H9 (cell line): Measurements from ENCODE around the gene PGLYRP4. TPM values are rescaled to one million over a fixed set of nuclear protein-coding genes. Genes with fewer than 3 reads are reported as not detected.

Source experiments
- DNase-seq: peaks from one replicate; pipeline ENCODE4 v3.0.0-alpha.2; 2017
- H2AFZ ChIP-seq: one replicate; pipeline ENCODE4 v1.6.1; 2013; ENCODE audit warnings: mild to moderate bottlenecking, low read length, control low read depth, moderate library complexity
- H2AK5ac ChIP-seq: 2 replicates; pipeline ENCODE4 v1.6.1; 2013; ENCODE audit warnings: low read length, control low read depth, mixed read lengths; ENCODE audit not compliant: insufficient read length
- H2BK120ac ChIP-seq: one replicate; pipeline ENCODE4 v1.6.1; 2013; ENCODE audit warnings: low read depth, mild to moderate bottlenecking, low read length, control low read depth, inconsistent platforms; ENCODE audit not compliant: poor library complexity, severe bottlenecking
- H2BK12ac ChIP-seq: 2 replicates; pipeline ENCODE4 v1.6.1; 2013; ENCODE audit warnings: low read length, control low read depth, mixed read lengths, low read depth; ENCODE audit not compliant: insufficient read length
- H2BK15ac ChIP-seq: 2 replicates; pipeline ENCODE4 v1.6.1; 2013; ENCODE audit warnings: low read depth, low read length, control low read depth
- H2BK20ac ChIP-seq: one replicate; pipeline ENCODE4 v1.6.1; 2013; ENCODE audit warnings: low read depth, mild to moderate bottlenecking, low read length, control low read depth, inconsistent platforms; ENCODE audit not compliant: poor library complexity, severe bottlenecking
- H2BK5ac ChIP-seq: 2 replicates; pipeline ENCODE4 v1.6.1; 2013; ENCODE audit warnings: low read length, control low read depth, mixed read lengths; ENCODE audit not compliant: insufficient read length
- H3K14ac ChIP-seq: 2 replicates; pipeline ENCODE4 v1.6.1; 2013; ENCODE audit warnings: low read length, control low read depth; ENCODE audit not compliant: insufficient read depth
- H3K18ac ChIP-seq: 2 replicates; pipeline ENCODE4 v1.6.1; 2013; ENCODE audit warnings: low read depth, mild to moderate bottlenecking, mixed read lengths, low read length, control low read depth; ENCODE audit not compliant: insufficient read length
- H3K23ac ChIP-seq: 2 replicates; pipeline ENCODE4 v1.6.1; 2013; ENCODE audit warnings: low read length, control low read depth, mixed read lengths, low read depth; ENCODE audit not compliant: insufficient read length
- H3K23me2 ChIP-seq: 2 replicates; pipeline ENCODE4 v1.6.1; 2013; ENCODE audit warnings: low read depth, mild to moderate bottlenecking, mixed read lengths, low read length, control low read depth; ENCODE audit not compliant: insufficient read length, poor library complexity, severe bottlenecking
- H3K27ac ChIP-seq: 2 replicates; pipeline ENCODE4 v1.5.1; 2013; ENCODE audit warnings: low read length, control low read depth, mixed read lengths, low read depth; ENCODE audit not compliant: insufficient read length
- H3K27me3 ChIP-seq: 2 replicates; pipeline ENCODE4 v1.6.1; 2013; ENCODE audit warnings: low read length, control low read depth, inconsistent platforms; ENCODE audit not compliant: insufficient read depth
- H3K4ac ChIP-seq: 2 replicates; pipeline ENCODE4 v1.6.1; 2013; ENCODE audit warnings: low read depth, mild to moderate bottlenecking, control low read depth, inconsistent platforms, low read length, moderate library complexity
- H3K4me1 ChIP-seq: 2 replicates; pipeline ENCODE4 v1.6.1; 2013; ENCODE audit warnings: low read length, control low read depth, inconsistent platforms; ENCODE audit not compliant: insufficient read depth
- H3K4me2 ChIP-seq: 2 replicates; pipeline ENCODE4 v1.6.1; 2013; ENCODE audit warnings: low read length, control low read depth, mixed read lengths; ENCODE audit not compliant: insufficient read length, insufficient read depth
- H3K56ac ChIP-seq: 2 replicates; pipeline ENCODE4 v1.6.1; 2013; ENCODE audit warnings: low read depth, mild to moderate bottlenecking, mixed read lengths, low read length, control low read depth; ENCODE audit not compliant: insufficient read length
- H3K79me1 ChIP-seq: 2 replicates; pipeline ENCODE4 v1.6.1; 2013; ENCODE audit warnings: low read depth, mild to moderate bottlenecking, moderate library complexity, low read length, control low read depth, inconsistent platforms; ENCODE audit not compliant: insufficient read depth, poor library complexity, severe bottlenecking
- H3K79me2 ChIP-seq: 2 replicates; pipeline ENCODE4 v1.6.1; 2013; ENCODE audit warnings: low read length, control low read depth, inconsistent platforms; ENCODE audit not compliant: insufficient read depth
- H3K9ac ChIP-seq: 2 replicates; pipeline ENCODE4 v1.6.1; 2013; ENCODE audit warnings: low read length, control low read depth, mixed read lengths; ENCODE audit not compliant: insufficient read length; ENCODE audit errors: extremely low read depth
- H3K9me3 ChIP-seq: one replicate; pipeline ENCODE4 v1.6.1; 2013; ENCODE audit warnings: low read depth, low read length, inconsistent platforms; ENCODE audit not compliant: control insufficient read depth
- H3T11ph ChIP-seq: one replicate; pipeline ENCODE4 v1.6.1; 2013; ENCODE audit warnings: mild to moderate bottlenecking, low read length, control low read depth, inconsistent platforms
- H4K20me1 ChIP-seq: one replicate; pipeline ENCODE4 v1.6.1; 2013; ENCODE audit not compliant: control insufficient read depth, insufficient read length, insufficient read depth
- H4K5ac ChIP-seq: 2 replicates; pipeline ENCODE4 v1.6.1; 2013; ENCODE audit warnings: low read depth, mild to moderate bottlenecking, mixed read lengths, low read length, control low read depth; ENCODE audit not compliant: insufficient read length
- H4K8ac ChIP-seq: replicated peaks from 2 replicates; pipeline ENCODE4 v1.6.1; 2013; ENCODE audit warnings: low read length, control low read depth, mixed read lengths, low read depth; ENCODE audit not compliant: insufficient read length
- H4K91ac ChIP-seq: 2 replicates; pipeline ENCODE4 v1.6.1; 2013; ENCODE audit warnings: low read depth, mild to moderate bottlenecking, moderate library complexity, mixed read lengths, low read length, control low read depth; ENCODE audit not compliant: insufficient read length
- H3K27ac Mint-ChIP-seq, 3 experiments: 2 replicates in 2 of 3; 3 replicates in 1 of 3; pipeline ENCODE4 v1.8.0; 2020 to 2021; ENCODE audit warnings: mixed read lengths in 3 of 3, mild to moderate bottlenecking in 1 of 3, moderate library complexity in 1 of 3
- H3K27me3 Mint-ChIP-seq: 2 replicates; pipeline ENCODE4 v1.8.0; 2021; ENCODE audit warnings: low read depth, mild to moderate bottlenecking, moderate library complexity, mixed read lengths
- H3K36me3 Mint-ChIP-seq, 3 experiments: 2 replicates in 2 of 3; 3 replicates in 1 of 3; pipeline ENCODE4 v1.8.0; 2020 to 2021; ENCODE audit warnings: low read depth in 3 of 3, mixed read lengths in 3 of 3; ENCODE audit not compliant: insufficient read depth in 1 of 3
- H3K4me1 Mint-ChIP-seq, 2 experiments: 2 replicates each; pipeline ENCODE4 v1.8.0; 2020; ENCODE audit warnings: mixed read lengths in 2 of 2
- H3K4me3 Mint-ChIP-seq, 2 experiments: 2 replicates in 1 of 2; 3 replicates in 1 of 2; pipeline ENCODE4 v1.8.0; 2020 to 2021; ENCODE audit warnings: mild to moderate bottlenecking in 2 of 2, mixed read lengths in 2 of 2, moderate library complexity in 1 of 2
- H3K9me3 Mint-ChIP-seq, 2 experiments: 2 replicates in 1 of 2; 3 replicates in 1 of 2; pipeline ENCODE4 v1.8.0; 2020; ENCODE audit warnings: mild to moderate bottlenecking in 2 of 2, mixed read lengths in 2 of 2, moderate library complexity in 1 of 2
- CTCF ChIP-seq: fragments of 200-600 bp; sonication (generic); conservative IDR thresholded peaks from 3 replicates; pipeline ENCODE4 v1.8.0; 2021; ENCODE audit warnings: antibody characterized with exemption, mild to moderate bottlenecking
- WGBS: extraction: QIAGEN DNeasy Blood & Tissue Kit; methylation state at CpG from one replicate; pipeline ENCODE4 v1.1.7; 2013; ENCODE audit warnings: missing lambda C conversion rate, low lambda C conversion rate, mixed read lengths; ENCODE audit not compliant: insufficient read length; ENCODE audit errors: extremely low coverage; 5-methylcytosine and 5-hydroxymethylcytosine counted together
- total RNA-seq: library from RNA; stranded (reverse); gene quantifications from 2 replicates; pipeline ENCODE4 v1.2.1, GENCODE V29; 2021

PGLYRP4 gene
- total RNA-seq, 1 experiment from 2014 or later, result not detected

- H3K36me3 Mint-ChIP-seq, result no peaks in the 10 kb centered on the region; a peak in 1 of 7 replicates
- Histone ChIP-seq H3K27ac (no peak overlapping the region), H3K9ac (no peak overlapping the region)
These were observed 46.3 kb downstream of the PGLYRP4 start for GRCh38 chr1:153302308-153302707.

More at GRCh38 chr1:153302308-153302707, 46.3 kb downstream of the PGLYRP4 start:
- Histone ChIP-seq H3K56ac (no peak overlapping the region), H3K18ac (no peak overlapping the region), H3K4me2 (no peak overlapping the region), H3K9me3 (no peaks in the 10 kb centered on the region), H4K91ac (no peak overlapping the region), H3K27me3 (no peaks in the 10 kb centered on the region), H3K23me2 (no peaks in the 10 kb centered on the region), H3K14ac (no peak overlapping the region), H4K20me1 (no peaks in the 10 kb centered on the region), H2AK5ac (no peak overlapping the region), H3K4me1 (no peaks in the 10 kb centered on the region; the same call in 1 of the 2 replicates), H2BK15ac (no peak overlapping the region), H3K79me1 (no peaks in the 10 kb centered on the region), H3T11ph (no peak overlapping the region), H2AFZ (no peak overlapping the region), H3K79me2 (no peaks in the 10 kb centered on the region), H2BK12ac (no peak overlapping the region), H2BK20ac (no peak overlapping the region), H3K4ac (no peak overlapping the region), H4K8ac (no peak overlapping the region), H2BK120ac (no peak overlapping the region), H3K23ac (no peak overlapping the region), H2BK5ac (no peak overlapping the region), H4K5ac (no peak overlapping the region)
- TF ChIP-seq CTCF, result no peak
- Mint-ChIP-seq H3K4me3 (no peak overlapping the region), H3K4me1 (peaks cover 7 to 11% of the 10 kb centered on the region in 2 experiments), H3K9me3 (peaks cover 0 to 5% of the 10 kb centered on the region in 2 experiments; a peak in 1 of 5 replicates), H3K27ac (no peak overlapping the region), H3K27me3 (peaks cover 8% of the 10 kb centered on the region)
- DNase-seq, result no peak
- WGBS, result no CpG with 5 or more reads among the region's 5 CpGs
